ENCODE results near the gene ACD. TPM values are rescaled to one million over a fixed set of nuclear protein-coding genes. Genes with fewer than 3 reads are reported as not detected.

The ACD gene
- 33.1 TPM for polyA plus RNA-seq (2013, experiment 1 of 2)
- 32.0 TPM for polyA plus RNA-seq (2013, experiment 2 of 2)

GRCh38 chr16:67659675-67660563 lies at the start of gene ACD:
ACD (minus strand) TSS chr16:67660260; CDS start chr16:67660220, 40 bp downstream.
- H3K36me3 ChIP-seq (replicated peaks in 1 of 2; ENCODE audit: control insufficient read depth in 2 of 2, insufficient read depth in 2 of 2, low read length in 2 of 2): peaks cover 11 to 58% of the 10 kb centered on the region in 2 donors
- peak within 1 kb of the TSS; percentile 92 for H3K23ac ChIP-seq (ENCODE audit: low read depth, low read length, poor library complexity)
- peak within 1 kb of the TSS; percentile 88 for H2AFZ ChIP-seq (ENCODE audit: low read length)
- peak within 1 kb of the TSS; percentile 97 for H3K18ac ChIP-seq (ENCODE audit: low read length)
- peak within 1 kb of the TSS; percentile 99 for H3K9ac ChIP-seq (ENCODE audit: low read depth, low read length, poor library complexity)
- WGBS, 2 donors (ENCODE audit: extremely low coverage in 2 of 2, insufficient read length in 2 of 2, insufficient replicate concordance in 1 of 2): no CpG with 5 or more reads among the region's 83 CpGs
- H3K27ac ChIP-seq (replicated peaks; ENCODE audit: low read length): peak within 1 kb of the TSS; percentile 51
- no peaks in the 10 kb centered on the region for H3K9me3 ChIP-seq (replicated peaks in 1 of 2; ENCODE audit: control insufficient read depth in 2 of 2, insufficient read depth in 1 of 2, low read depth in 1 of 2, low read length in 2 of 2)
- peak within 1 kb of the TSS; percentile 91 for H2BK5ac ChIP-seq (ENCODE audit: low read length)
- no peak within 1 kb of the TSS for H4K8ac ChIP-seq (ENCODE audit: low read depth, low read length)
- H2AK5ac ChIP-seq (ENCODE audit: low read depth, low read length): peak within 1 kb of the TSS; percentile 81
- DNase-seq (ENCODE audit: low spot score): peak; percentile 96
- no peak within 1 kb of the TSS for H4K91ac ChIP-seq (ENCODE audit: low read depth, low read length, poor library complexity)
- H2BK120ac ChIP-seq (ENCODE audit: low read depth, low read length): peak within 1 kb of the TSS; percentile 84
- H3K4me1 ChIP-seq (ENCODE audit: control insufficient read depth in 2 of 2, insufficient read depth in 1 of 2, low read depth in 1 of 2, low read length in 2 of 2): peaks cover 7 to 10% of the 10 kb centered on the region in 2 donors
- H2BK12ac ChIP-seq (ENCODE audit: low read length): peak within 1 kb of the TSS; percentile 34
- H3K4me3 ChIP-seq (ENCODE audit: low read length in 2 of 2): peak within 1 kb of the TSS; percentile 70 to 93
- H3K27me3 ChIP-seq (ENCODE audit: control insufficient read depth in 3 of 3, insufficient read depth in 3 of 3, low read depth in 1 of 3, low read length in 3 of 3): peaks cover 0 to 3% (median 1%) of the 10 kb centered on the region in 3 experiments
- H3K79me1 ChIP-seq (ENCODE audit: low read depth, low read length): peaks cover 10% of the 10 kb centered on the region
- peak within 1 kb of the TSS; percentile 93 for H3K4me2 ChIP-seq (ENCODE audit: insufficient read depth, low read length, poor library complexity, severe bottlenecking)
- H3K4ac ChIP-seq (ENCODE audit: low read length): peak within 1 kb of the TSS; percentile 30
- H3K14ac ChIP-seq (ENCODE audit: low read length): peak within 1 kb of the TSS; percentile 17
- peak within 1 kb of the TSS; percentile 64 for H2BK15ac ChIP-seq (ENCODE audit: low read length)

GRCh38 chr16:67709050-67709449 lies 49.0 kb upstream of the ACD start:
- Histone ChIP-seq H3K4ac (ENCODE audit: low read length) (no peak overlapping the region), H2AK5ac (ENCODE audit: low read depth, low read length) (no peak overlapping the region), H3K27ac (replicated peaks; ENCODE audit: low read length) (no peak overlapping the region), H2AFZ (ENCODE audit: low read length) (no peak overlapping the region), H3K27me3 (ENCODE audit: control insufficient read depth in 3 of 3, insufficient read depth in 3 of 3, low read depth in 1 of 3, low read length in 3 of 3) (no peaks in the 10 kb centered on the region), H3K36me3 (replicated peaks in 1 of 2; ENCODE audit: control insufficient read depth in 2 of 2, insufficient read depth in 2 of 2, low read length in 2 of 2) (peaks cover 3 to 8% of the 10 kb centered on the region in 2 donors), H4K8ac (ENCODE audit: low read depth, low read length) (no peak overlapping the region), H3K18ac (ENCODE audit: low read length) (no peak overlapping the region), H3K4me3 (ENCODE audit: low read length in 2 of 2) (no peak overlapping the region), H2BK12ac (ENCODE audit: low read length) (no peak overlapping the region), H3K79me1 (ENCODE audit: low read depth, low read length) (peaks cover 8% of the 10 kb centered on the region), H3K9ac (ENCODE audit: low read depth, low read length, poor library complexity) (no peak overlapping the region), H3K23ac (ENCODE audit: low read depth, low read length, poor library complexity) (no peak overlapping the region), H3K4me1 (ENCODE audit: control insufficient read depth in 2 of 2, insufficient read depth in 1 of 2, low read depth in 1 of 2, low read length in 2 of 2) (no peaks in the 10 kb centered on the region), H4K91ac (ENCODE audit: low read depth, low read length, poor library complexity) (no peak overlapping the region), H3K4me2 (ENCODE audit: insufficient read depth, low read length, poor library complexity, severe bottlenecking) (no peak overlapping the region), H3K9me3 (replicated peaks in 1 of 2; ENCODE audit: control insufficient read depth in 2 of 2, insufficient read depth in 1 of 2, low read depth in 1 of 2, low read length in 2 of 2) (no peaks in the 10 kb centered on the region), H2BK5ac (ENCODE audit: low read length) (no peak overlapping the region), H2BK15ac (ENCODE audit: low read length) (no peak overlapping the region), H2BK120ac (ENCODE audit: low read depth, low read length) (no peak overlapping the region), H3K14ac (ENCODE audit: low read length) (no peak overlapping the region)
- DNase-seq (ENCODE audit: low spot score): no peak
- no CpG with 5 or more reads among the region's 1 CpG for WGBS, 2 donors (ENCODE audit: extremely low coverage in 2 of 2, insufficient read length in 2 of 2, insufficient replicate concordance in 1 of 2)

- Histone ChIP-seq H2AK5ac (ENCODE audit: low read depth, low read length) (no peak overlapping the region), H3K4me1 (ENCODE audit: control insufficient read depth in 2 of 2, insufficient read depth in 1 of 2, low read depth in 1 of 2, low read length in 2 of 2) (no peaks in the 10 kb centered on the region), H3K4ac (ENCODE audit: low read length) (no peak overlapping the region), H2BK12ac (ENCODE audit: low read length) (no peak overlapping the region), H3K27me3 (ENCODE audit: control insufficient read depth in 3 of 3, insufficient read depth in 3 of 3, low read depth in 1 of 3, low read length in 3 of 3) (no peaks in the 10 kb centered on the region), H3K4me2 (ENCODE audit: insufficient read depth, low read length, poor library complexity, severe bottlenecking) (no peak overlapping the region), H3K18ac (ENCODE audit: low read length) (no peak overlapping the region), H2BK15ac (ENCODE audit: low read length) (no peak overlapping the region), H3K14ac (ENCODE audit: low read length) (no peak overlapping the region), H2BK5ac (ENCODE audit: low read length) (no peak overlapping the region), H3K23ac (ENCODE audit: low read depth, low read length, poor library complexity) (no peak overlapping the region), H2AFZ (ENCODE audit: low read length) (no peak overlapping the region), H3K36me3 (replicated peaks in 1 of 2; ENCODE audit: control insufficient read depth in 2 of 2, insufficient read depth in 2 of 2, low read length in 2 of 2) (peaks cover 3 to 8% of the 10 kb centered on the region in 2 donors), H3K27ac (replicated peaks; ENCODE audit: low read length) (no peak overlapping the region), H3K4me3 (ENCODE audit: low read length in 2 of 2) (no peak overlapping the region), H3K79me1 (ENCODE audit: low read depth, low read length) (peaks cover 8% of the 10 kb centered on the region), H2BK120ac (ENCODE audit: low read depth, low read length) (no peak overlapping the region), H4K91ac (ENCODE audit: low read depth, low read length, poor library complexity) (no peak overlapping the region), H4K8ac (ENCODE audit: low read depth, low read length) (no peak overlapping the region), H3K9ac (ENCODE audit: low read depth, low read length, poor library complexity) (no peak overlapping the region), H3K9me3 (replicated peaks in 1 of 2; ENCODE audit: control insufficient read depth in 2 of 2, insufficient read depth in 1 of 2, low read depth in 1 of 2, low read length in 2 of 2) (no peaks in the 10 kb centered on the region)
- DNase-seq (ENCODE audit: low spot score): no peak
- no CpG with 5 or more reads among the region's 2 CpGs for WGBS, 2 donors (ENCODE audit: extremely low coverage in 2 of 2, insufficient read length in 2 of 2, insufficient replicate concordance in 1 of 2)
These were observed 48.3 kb upstream of the ACD start for GRCh38 chr16:67708368-67708771.

GRCh38 chr16:67707790-67708189 lies 47.7 kb upstream of the ACD start:
- H2BK12ac ChIP-seq (ENCODE audit: low read length): no peak overlapping the region
- H2BK120ac ChIP-seq (ENCODE audit: low read depth, low read length): no peak overlapping the region
- no peak overlapping the region for H2AK5ac ChIP-seq (ENCODE audit: low read depth, low read length)
- peaks cover 8% of the 10 kb centered on the region for H3K79me1 ChIP-seq (ENCODE audit: low read depth, low read length)
- H3K27ac ChIP-seq (replicated peaks; ENCODE audit: low read length): no peak overlapping the region
- H3K4ac ChIP-seq (ENCODE audit: low read length): no peak overlapping the region
- no peak overlapping the region for H2BK5ac ChIP-seq (ENCODE audit: low read length)
- no peaks in the 10 kb centered on the region for H3K9me3 ChIP-seq (replicated peaks in 1 of 2; ENCODE audit: control insufficient read depth in 2 of 2, insufficient read depth in 1 of 2, low read depth in 1 of 2, low read length in 2 of 2)
- WGBS, 2 donors (ENCODE audit: extremely low coverage in 2 of 2, insufficient read length in 2 of 2, insufficient replicate concordance in 1 of 2): no CpG with 5 or more reads among the region's 5 CpGs
- H3K36me3 ChIP-seq (replicated peaks in 1 of 2; ENCODE audit: control insufficient read depth in 2 of 2, insufficient read depth in 2 of 2, low read length in 2 of 2): peaks cover 3 to 8% of the 10 kb centered on the region in 2 donors
- no peak overlapping the region for H3K14ac ChIP-seq (ENCODE audit: low read length)
- no peak for DNase-seq (ENCODE audit: low spot score)
- no peak overlapping the region for H2BK15ac ChIP-seq (ENCODE audit: low read length)
- H2AFZ ChIP-seq (ENCODE audit: low read length): no peak overlapping the region
- H3K9ac ChIP-seq (ENCODE audit: low read depth, low read length, poor library complexity): no peak overlapping the region
- H3K4me2 ChIP-seq (ENCODE audit: insufficient read depth, low read length, poor library complexity, severe bottlenecking): no peak overlapping the region
- no peak overlapping the region for H3K23ac ChIP-seq (ENCODE audit: low read depth, low read length, poor library complexity)
- H3K4me3 ChIP-seq (ENCODE audit: low read length in 2 of 2): no peak overlapping the region
- H4K91ac ChIP-seq (ENCODE audit: low read depth, low read length, poor library complexity): no peak overlapping the region
- H3K27me3 ChIP-seq (ENCODE audit: control insufficient read depth in 3 of 3, insufficient read depth in 3 of 3, low read depth in 1 of 3, low read length in 3 of 3): no peaks in the 10 kb centered on the region
- H3K18ac ChIP-seq (ENCODE audit: low read length): no peak overlapping the region
- no peaks in the 10 kb centered on the region for H3K4me1 ChIP-seq (ENCODE audit: control insufficient read depth in 2 of 2, insufficient read depth in 1 of 2, low read depth in 1 of 2, low read length in 2 of 2)
- no peak overlapping the region for H4K8ac ChIP-seq (ENCODE audit: low read depth, low read length)

Measured in neuronal stem cell (in vitro differentiated cells).